Liver (tissue), 9 donors: ENCODE measurements around the gene SIRPA. TPM values are rescaled to one million over a fixed set of nuclear protein-coding genes. Genes with fewer than 3 reads are reported as not detected.
A peak's percentile ranks its signal among the peaks of the same experiment; 100 is the strongest.

Source experiments
- DNase-seq: peaks from one replicate; pipeline ENCODE4 v3.0.0-alpha.2; 2017; ENCODE audit warnings: low spot score
- H3K27ac ChIP-seq, 2 donors: one replicate each; pipeline ENCODE4 v1.7.0; 2013; ENCODE audit warnings: inconsistent platforms in 2 of 2, low read length in 2 of 2, control low read depth in 1 of 2, low read depth in 1 of 2, mild to moderate bottlenecking in 1 of 2
- H3K27me3 ChIP-seq, 4 donors: one replicate each; pipeline versions ENCODE4 v1.6.1 to v1.7.0; 2013; ENCODE audit warnings: low read length in 3 of 4, inconsistent platforms in 1 of 4, mild to moderate bottlenecking in 1 of 4, moderate library complexity in 1 of 4; ENCODE audit not compliant: control insufficient read depth in 4 of 4, insufficient read depth in 4 of 4
- H3K36me3 ChIP-seq, 4 donors: one replicate each; pipeline versions ENCODE4 v1.6.1 to v1.7.0; 2013; ENCODE audit warnings: low read length in 3 of 4, mild to moderate bottlenecking in 3 of 4, low read depth in 1 of 4, moderate library complexity in 1 of 4; ENCODE audit not compliant: control insufficient read depth in 4 of 4, insufficient read depth in 3 of 4
- H3K4me1 ChIP-seq, 4 donors: one replicate each; pipeline versions ENCODE4 v1.6.1 to v1.7.0; 2013; ENCODE audit warnings: low read length in 3 of 4, mild to moderate bottlenecking in 3 of 4, moderate library complexity in 1 of 4; ENCODE audit not compliant: control insufficient read depth in 4 of 4, insufficient read depth in 4 of 4
- H3K4me3 ChIP-seq, 3 donors: one replicate each; pipeline versions ENCODE4 v1.6.1 to v1.7.0; 2013; ENCODE audit warnings: low read length in 3 of 3, control low read depth in 1 of 3, low read depth in 1 of 3, mild to moderate bottlenecking in 1 of 3
- H3K9ac ChIP-seq, 2 donors: one replicate each; pipeline ENCODE4 v1.7.0; 2013; ENCODE audit warnings: low read length in 2 of 2, mild to moderate bottlenecking in 2 of 2, moderate library complexity in 2 of 2, control low read depth in 1 of 2, low read depth in 1 of 2
- H3K9me3 ChIP-seq, 4 donors: one replicate each; pipeline versions ENCODE4 v1.6.1 to v1.7.0; 2013; ENCODE audit warnings: low read length in 3 of 4; ENCODE audit not compliant: control insufficient read depth in 4 of 4
- EGR1 ChIP-seq, 2 donors: IDR thresholded peaks; 2 replicates each; pipeline ENCODE4 v1.6.1; 2016 to 2018; ENCODE audit warnings: antibody characterized with exemption in 2 of 2, low read depth in 2 of 2
- FOXA1 ChIP-seq: IDR thresholded peaks from 2 replicates; pipeline ENCODE4 v1.6.1; 2016; ENCODE audit warnings: antibody characterized with exemption
- FOXA2 ChIP-seq: IDR thresholded peaks from 2 replicates; pipeline ENCODE4 v1.6.1; 2016; ENCODE audit warnings: antibody characterized with exemption
- GABPA ChIP-seq, 2 donors: IDR thresholded peaks in 1 of 2; conservative IDR thresholded peaks in 1 of 2; 2 replicates each; pipeline ENCODE4 v1.6.1; 2016; ENCODE audit warnings: antibody characterized with exemption in 2 of 2, mild to moderate bottlenecking in 1 of 2, moderate library complexity in 1 of 2
- HNF4A ChIP-seq, 2 donors: conservative IDR thresholded peaks; 2 replicates each; pipeline ENCODE4 v1.6.1; 2016; ENCODE audit warnings: antibody characterized with exemption in 2 of 2, mild to moderate bottlenecking in 2 of 2
- MAX ChIP-seq: IDR thresholded peaks from 2 replicates; pipeline ENCODE4 v1.6.1; 2016; ENCODE audit warnings: antibody characterized with exemption
- NR2F2 ChIP-seq: IDR thresholded peaks from 2 replicates; pipeline ENCODE4 v1.6.1; 2016; ENCODE audit warnings: antibody characterized with exemption
- RAD21 ChIP-seq, 2 donors: IDR thresholded peaks; 2 replicates each; pipeline ENCODE4 v1.6.1; 2016; ENCODE audit warnings: antibody characterized with exemption in 2 of 2, mild to moderate bottlenecking in 2 of 2
- RXRA ChIP-seq, 2 donors: IDR thresholded peaks; 2 replicates each; pipeline ENCODE4 v1.6.1; 2017 to 2018; ENCODE audit warnings: antibody characterized with exemption in 2 of 2, mild to moderate bottlenecking in 1 of 2
- YY1 ChIP-seq: IDR thresholded peaks from 2 replicates; pipeline ENCODE4 v1.6.1; 2016; ENCODE audit warnings: antibody characterized with exemption, mild to moderate bottlenecking
- ZBTB33 ChIP-seq: IDR thresholded peaks from 2 replicates; pipeline ENCODE4 v1.6.1; 2016; ENCODE audit warnings: antibody characterized with exemption
- WGBS: extraction: QIAGEN DNeasy Blood & Tissue Kit; methylation state at CpG from one replicate; pipeline ENCODE4 v1.1.7; 2013; 5-methylcytosine and 5-hydroxymethylcytosine counted together
- polyA plus RNA-seq, 2 donors: library from polyadenylated mRNA; stranded (reverse) in 1 of 2; unstranded in 1 of 2; fragments of 200-250 nt in 1 of 2; fragments of >200 nt in 1 of 2; fragmentation: Nextera tagmentation in 1 of 2; extraction: Ambion mirVana in 1 of 2; gene quantifications; one replicate each; pipeline versions ENCODE4 v1.2.1 to v1.2.3, GENCODE V29; 2013 to 2015
- total RNA-seq, 2 donors: library from RNA; depleted of rRNA; stranded (reverse); fragments of >200 nt; gene quantifications; one replicate each; pipeline ENCODE4 v1.2.3, GENCODE V29; 2014
- TF ChIP-seq, protein P1 (sequence below): fragments of 150-350 bp; IDR thresholded peaks from 2 replicates; pipeline ENCODE4 v1.5.1; 2017; ENCODE audit warnings: improper control_type of control experiment, low read depth, low read length; ENCODE audit not compliant: missing input control
- donor health status: healthy.
- donor health status: healthy.
- donor health status: healthy.
- donor health status: healthy.
- donor health status: healthy.

The SIRPA gene
- total and polyA plus RNA-seq, 4 donors = 5.4 to 47.5 (median 23.2) TPM

DNA sequence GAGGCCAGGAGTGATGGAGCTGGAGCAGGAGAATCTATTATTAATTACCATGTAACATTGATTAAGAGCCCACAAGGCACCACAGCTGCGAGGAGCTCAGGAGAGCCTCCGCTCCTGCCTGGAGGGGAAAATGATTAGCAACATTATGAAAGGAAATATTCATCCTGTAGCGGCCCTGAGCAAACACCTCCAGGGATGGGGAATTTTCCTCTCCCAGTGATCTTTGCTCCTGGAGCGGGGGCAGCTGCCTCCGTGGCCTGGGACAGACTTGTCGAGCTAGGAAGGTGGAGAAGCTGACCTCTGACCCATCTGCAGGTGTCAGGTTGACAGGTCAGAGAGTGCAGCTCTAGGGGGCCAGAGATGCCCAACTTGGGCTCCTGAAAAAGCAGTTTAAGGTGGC lies 40.1 kb upstream of the SIRPA start:
- DNase-seq = no peak
- H3K9me3 ChIP-seq = no peaks in the 10 kb centered on the region
- no peak overlapping the region for H3K27ac ChIP-seq
- peaks cover 0 to 3% (median 0%) of the 10 kb centered on the region in 4 donors for H3K4me1 ChIP-seq
- H3K9ac ChIP-seq = no peak overlapping the region
- no peaks in the 10 kb centered on the region for H3K27me3 ChIP-seq
- TF ChIP-seq ZBTB33 (no peak), RXRA (IDR thresholded peaks at IDR 0.05) (no peak), HNF4A (conservative IDR thresholded peaks at IDR 0.05) (peak; percentile 39 to 46)
- no peaks in the 10 kb centered on the region for H3K36me3 ChIP-seq
- WGBS = 55% methylated on average over 6 of the region's 6 CpGs
- H3K4me3 ChIP-seq = no peak overlapping the region

DNA sequence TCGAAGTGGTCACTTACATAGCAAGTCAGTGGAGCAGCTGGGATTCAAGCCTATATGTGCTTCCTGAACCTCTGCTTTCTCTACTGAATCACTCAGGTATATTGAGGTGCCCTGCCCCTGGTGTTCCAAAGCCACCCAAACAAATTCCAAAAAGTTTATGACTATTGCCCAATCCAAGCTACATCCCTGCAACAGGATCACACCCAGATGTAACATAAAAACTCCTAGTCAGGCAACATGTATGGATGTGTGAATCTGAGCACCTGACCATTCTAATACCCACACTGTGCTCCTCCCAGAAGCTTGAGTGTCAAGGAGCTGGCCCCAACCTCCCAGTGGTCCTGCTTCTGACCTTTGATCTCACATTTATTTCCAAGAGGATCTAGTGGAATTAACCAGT lies 39.5 kb upstream of the SIRPA start:
- TF ChIP-seq EGR1 (IDR thresholded peaks at IDR 0.05; ENCODE audit: low read depth in 2 of 2) (no peak), MAX (no peak), GABPA (IDR thresholded peaks at IDR 0.05 in 1 of 2, conservative IDR thresholded peaks at IDR 0.05 in 1 of 2) (no peak), YY1 (no peak), HNF4A (conservative IDR thresholded peaks at IDR 0.05) (no peak), FOXA2 (no peak), NR2F2 (no peak), FOXA1 (no peak), RAD21 (IDR thresholded peaks at IDR 0.05) (no peak), ZBTB33 (no peak)
- TF ChIP-seq, protein P1, sequence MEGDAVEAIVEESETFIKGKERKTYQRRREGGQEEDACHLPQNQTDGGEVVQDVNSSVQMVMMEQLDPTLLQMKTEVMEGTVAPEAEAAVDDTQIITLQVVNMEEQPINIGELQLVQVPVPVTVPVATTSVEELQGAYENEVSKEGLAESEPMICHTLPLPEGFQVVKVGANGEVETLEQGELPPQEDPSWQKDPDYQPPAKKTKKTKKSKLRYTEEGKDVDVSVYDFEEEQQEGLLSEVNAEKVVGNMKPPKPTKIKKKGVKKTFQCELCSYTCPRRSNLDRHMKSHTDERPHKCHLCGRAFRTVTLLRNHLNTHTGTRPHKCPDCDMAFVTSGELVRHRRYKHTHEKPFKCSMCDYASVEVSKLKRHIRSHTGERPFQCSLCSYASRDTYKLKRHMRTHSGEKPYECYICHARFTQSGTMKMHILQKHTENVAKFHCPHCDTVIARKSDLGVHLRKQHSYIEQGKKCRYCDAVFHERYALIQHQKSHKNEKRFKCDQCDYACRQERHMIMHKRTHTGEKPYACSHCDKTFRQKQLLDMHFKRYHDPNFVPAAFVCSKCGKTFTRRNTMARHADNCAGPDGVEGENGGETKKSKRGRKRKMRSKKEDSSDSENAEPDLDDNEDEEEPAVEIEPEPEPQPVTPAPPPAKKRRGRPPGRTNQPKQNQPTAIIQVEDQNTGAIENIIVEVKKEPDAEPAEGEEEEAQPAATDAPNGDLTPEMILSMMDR = no peak
- H3K9me3 ChIP-seq = no peaks in the 10 kb centered on the region
- H3K36me3 ChIP-seq = no peaks in the 10 kb centered on the region
- 65% methylated on average over 1 of the region's 1 CpG for WGBS
- H3K27ac ChIP-seq = no peak overlapping the region
- no peak overlapping the region for H3K4me3 ChIP-seq
- no peak overlapping the region for H3K9ac ChIP-seq
- no peaks in the 10 kb centered on the region for H3K27me3 ChIP-seq
- no peak for DNase-seq
- peaks cover 0 to 3% (median 0%) of the 10 kb centered on the region in 4 donors for H3K4me1 ChIP-seq

- no peak overlapping the region for H3K4me3 ChIP-seq
- H3K9ac ChIP-seq = no peak overlapping the region
- no peaks in the 10 kb centered on the region for H3K27me3 ChIP-seq
- TF ChIP-seq EGR1 (IDR thresholded peaks at IDR 0.05; ENCODE audit: low read depth in 2 of 2) (no peak), GABPA (IDR thresholded peaks at IDR 0.05 in 1 of 2, conservative IDR thresholded peaks at IDR 0.05 in 1 of 2) (no peak)
- no peaks in the 10 kb centered on the region for H3K36me3 ChIP-seq
- no peaks in the 10 kb centered on the region for H3K9me3 ChIP-seq
- 93% methylated on average over 1 of the region's 1 CpG for WGBS
- H3K4me1 ChIP-seq = peaks cover 0 to 3% (median 0%) of the 10 kb centered on the region in 4 donors
- H3K27ac ChIP-seq = no peak overlapping the region
- no peak for DNase-seq
Observed at GRCh38 chr20:1856424-1856823, 38.8 kb upstream of the SIRPA start.
